ENCODE measurements around the gene HOXB5.

Gene HOXB5

GRCh38 chr17:48589831-48590606, 3.6 kb downstream of the HOXB5 start, which contains the start of gene HOXB3:
Gene HOXB3, minus strand, starts transcription at chr17:48590241. Its CDS starts 37,767 bp downstream, at chr17:48552474.
- DNase-seq (ENCODE audit: low read depth, low spot score): peak; percentile 65

- peak; percentile 50 for DNase-seq (ENCODE audit: low read depth, low spot score)
These were observed 4.3 kb downstream of the HOXB5 start for GRCh38 chr17:48589060-48589830.

- DNase-seq (ENCODE audit: low read depth, low spot score): no peak
These were observed 5.1 kb downstream of the HOXB5 start for GRCh38 chr17:48588528-48588927.

DNA sequence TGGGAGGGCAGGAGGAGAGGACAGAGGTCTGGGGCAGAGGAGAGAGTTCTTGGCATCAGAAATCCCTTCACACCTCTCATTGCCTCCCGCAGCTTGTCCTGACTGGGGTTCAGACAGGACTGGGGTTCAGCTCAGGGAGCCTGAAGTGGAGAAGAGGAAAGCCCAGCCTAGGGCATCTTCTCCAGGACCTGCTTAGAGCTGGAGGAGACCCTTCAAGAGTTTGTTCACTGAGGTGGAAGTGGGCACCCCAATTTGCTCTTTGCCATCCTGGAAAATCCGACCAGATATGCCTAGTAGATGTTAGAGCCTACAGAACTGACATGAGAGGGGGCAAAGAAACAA, 5.5 kb downstream of the HOXB5 start:
- no peak for DNase-seq (ENCODE audit: low read depth, low spot score)

DNA sequence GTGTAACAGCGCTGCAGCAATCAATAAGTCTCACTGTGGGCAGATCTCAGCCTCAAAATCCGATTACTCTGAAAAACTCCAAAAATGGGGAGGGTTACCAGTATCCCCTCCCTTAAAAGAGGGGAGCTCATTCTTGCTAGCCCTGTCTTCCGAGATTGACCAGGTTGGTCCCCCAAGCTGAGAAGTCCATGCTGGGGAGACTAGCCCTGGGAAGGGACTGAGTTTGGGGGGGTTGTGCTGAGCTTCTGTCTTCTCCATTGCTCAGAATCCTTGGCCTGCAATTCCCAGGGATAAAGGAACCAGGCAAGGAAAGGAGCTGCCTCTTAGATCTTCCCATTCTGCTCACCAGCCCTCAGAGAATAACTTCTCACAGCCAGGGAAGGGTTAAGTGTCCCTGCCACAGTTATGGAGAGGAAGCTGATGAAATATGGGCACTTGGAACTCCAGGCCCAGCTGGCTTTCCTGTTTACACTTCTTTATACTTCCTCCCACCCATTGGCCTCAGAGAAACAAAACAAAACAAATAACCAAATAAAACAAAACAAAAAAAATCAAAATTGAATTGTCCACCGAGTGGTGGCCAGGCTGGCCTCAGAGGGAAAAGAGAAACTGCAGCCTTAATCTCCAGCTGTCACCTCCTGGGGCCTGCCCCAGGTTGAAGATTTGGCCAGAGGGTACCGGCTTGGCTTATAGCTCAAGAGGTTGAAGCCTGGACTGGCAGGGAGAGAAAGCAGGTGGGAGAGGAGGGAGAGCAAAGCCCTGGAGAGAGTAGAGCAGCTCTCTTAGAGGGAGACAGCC, 6.1 kb downstream of the HOXB5 start:
- DNase-seq (ENCODE audit: low read depth, low spot score): no peak

DNA sequence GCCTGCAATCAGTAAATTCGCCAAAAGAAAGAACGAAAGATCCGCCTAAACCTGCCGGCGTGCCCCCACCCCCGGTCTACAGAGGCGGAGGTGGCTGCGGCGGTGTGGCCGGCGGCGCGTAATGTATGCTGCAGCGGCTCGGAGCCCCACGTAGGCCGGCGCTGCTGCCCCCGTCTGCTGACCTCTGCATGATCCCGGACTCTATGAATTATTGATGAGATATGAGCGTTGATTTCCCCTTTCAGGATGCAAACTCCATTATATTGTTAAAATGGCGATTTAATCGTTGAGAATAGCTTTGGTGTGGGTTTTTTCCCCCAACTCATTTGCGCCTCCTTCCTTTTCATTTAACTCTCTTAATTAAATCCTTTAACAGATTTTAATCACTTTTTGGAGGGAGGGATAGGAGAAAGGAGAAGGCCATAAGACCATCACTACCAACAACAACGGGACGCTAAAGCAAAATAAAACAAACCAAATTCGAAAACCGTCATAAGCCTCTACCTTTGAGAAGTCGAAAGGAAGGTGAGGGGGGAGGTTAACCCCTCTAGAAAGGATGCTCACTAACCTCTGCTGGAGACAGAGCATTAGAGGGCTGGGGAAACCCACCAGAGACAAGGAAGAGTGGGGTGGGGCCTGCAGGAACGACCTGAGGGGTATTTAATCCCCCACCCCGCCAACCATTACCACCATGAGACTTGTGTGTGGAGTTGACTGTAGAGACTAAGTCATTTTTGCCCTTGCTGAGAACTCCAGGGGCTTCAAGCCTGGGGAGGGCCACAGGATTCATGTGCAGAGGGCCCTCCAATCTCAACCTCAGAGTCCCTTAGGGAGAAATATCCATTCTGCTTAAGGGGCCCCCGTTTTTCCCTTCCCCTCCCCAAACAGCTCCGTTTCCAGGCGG, 7.0 kb downstream of the HOXB5 start:
- DNase-seq (ENCODE audit: low read depth, low spot score): no peak

- no peak for DNase-seq (ENCODE audit: low read depth, low spot score)
These were observed 9.3 kb downstream of the HOXB5 start for GRCh38 chr17:48584223-48584741.

- DNase-seq (ENCODE audit: low read depth, low spot score): no peak
These were observed 9.8 kb downstream of the HOXB5 start for GRCh38 chr17:48583708-48584222.

- no peak for DNase-seq (ENCODE audit: low read depth, low spot score)
These were observed 10.9 kb downstream of the HOXB5 start for GRCh38 chr17:48582750-48583069.

DNA sequence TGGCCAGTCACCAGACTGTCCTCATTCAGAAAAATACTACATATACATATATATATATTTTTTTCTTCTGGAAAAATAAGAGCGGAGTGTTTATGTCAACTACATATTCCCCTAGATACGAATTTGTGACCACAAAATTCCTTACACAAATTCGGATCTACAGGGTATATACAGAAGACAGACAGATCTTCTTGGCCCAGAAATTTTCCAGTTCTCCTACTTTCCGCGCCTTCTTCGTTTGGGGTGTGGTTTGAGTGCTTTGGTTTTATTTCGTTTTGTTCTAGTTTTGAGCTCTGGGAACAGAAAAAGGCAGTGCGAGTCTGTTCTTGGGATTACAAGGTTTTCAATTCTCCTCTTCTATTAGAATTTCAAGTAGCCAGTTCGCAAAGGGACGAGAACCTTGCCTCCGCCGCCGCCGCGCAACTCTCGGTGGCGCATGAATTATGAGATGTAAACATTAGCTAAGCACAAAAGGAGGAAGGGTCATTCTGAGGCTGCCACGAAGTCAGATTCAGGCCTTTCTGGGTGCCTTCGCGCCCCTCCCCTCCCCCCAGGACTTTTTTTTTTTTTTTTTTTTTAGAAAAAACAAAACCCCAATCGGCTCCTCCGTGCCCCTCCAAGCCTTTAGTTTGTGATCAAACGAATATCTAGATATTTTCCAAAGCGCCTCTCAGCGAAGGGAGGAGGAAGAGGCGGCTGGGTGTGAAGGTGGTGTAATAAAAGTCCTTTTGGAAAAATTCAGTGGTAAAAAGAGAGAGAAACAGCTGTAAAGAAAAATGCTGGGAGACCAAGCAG, 13.6 kb downstream of the HOXB5 start:
- DNase-seq (ENCODE audit: low read depth, low spot score): no peak

DNA sequence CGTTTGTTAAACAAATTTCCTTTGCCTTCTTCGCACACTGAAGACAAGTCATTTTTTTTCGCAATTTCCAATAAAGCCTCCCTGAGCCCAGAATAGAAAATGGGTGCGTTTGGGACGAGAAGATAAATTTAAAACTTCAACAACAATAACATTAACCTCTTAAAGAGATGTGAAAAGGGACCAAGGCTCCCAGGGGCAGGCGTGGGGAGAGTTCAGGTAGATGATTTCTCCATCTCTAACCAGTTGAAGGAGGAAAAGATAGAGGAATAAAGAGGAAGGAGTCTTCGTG, 14.2 kb downstream of the HOXB5 start:
- no peak for DNase-seq (ENCODE audit: low read depth, low spot score)

DNA sequence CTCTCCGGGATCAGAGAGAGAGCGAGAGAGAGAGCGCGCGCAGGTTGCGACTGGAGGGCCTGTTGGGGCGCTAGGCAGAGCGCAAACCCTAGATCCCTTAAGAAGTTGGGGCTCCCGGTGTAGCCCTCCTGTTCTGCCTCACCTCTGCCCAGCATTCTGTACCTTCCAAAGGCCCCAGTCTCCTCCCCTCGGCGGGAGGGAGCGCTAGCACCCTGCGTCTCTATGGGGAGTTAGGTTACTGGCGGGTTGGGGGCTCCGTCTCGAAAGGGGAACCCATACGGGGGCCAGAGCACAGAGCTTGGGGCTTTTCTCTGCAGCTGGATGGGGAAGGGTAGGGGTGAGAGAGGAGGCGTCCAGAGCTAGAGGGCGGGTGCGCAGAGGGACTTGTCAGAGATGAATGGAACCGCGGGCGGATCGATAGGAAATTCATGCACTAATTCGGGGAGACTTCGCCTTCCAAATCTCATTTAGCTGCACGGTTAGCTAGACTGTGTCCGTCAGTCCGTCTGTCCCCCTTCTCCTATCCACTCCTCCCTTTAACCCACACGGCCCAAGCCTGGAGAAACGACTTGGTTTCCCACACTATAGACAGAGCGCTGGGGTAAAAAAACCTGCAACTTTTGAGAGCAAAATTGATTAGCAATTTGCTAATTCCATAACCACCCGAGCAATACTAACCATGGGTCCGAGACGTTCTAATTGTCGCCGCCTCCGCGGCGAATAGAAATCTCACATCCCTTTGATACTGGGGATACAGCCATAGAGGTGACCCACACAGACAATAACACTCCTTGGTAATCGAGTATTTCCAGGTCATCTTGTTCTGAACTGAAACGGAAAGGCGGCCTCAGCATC, 14.7 kb downstream of the HOXB5 start:
- no peak for DNase-seq (ENCODE audit: low read depth, low spot score)

GRCh38 chr17:48577946-48578615, 15.5 kb downstream of the HOXB5 start, which contains the start of gene HOXB4:
Gene HOXB4, minus strand, starts transcription at chr17:48578350. Its CDS starts 31 bp downstream, at chr17:48578319.
- DNase-seq (ENCODE audit: low read depth, low spot score): peak; percentile 79

DNA sequence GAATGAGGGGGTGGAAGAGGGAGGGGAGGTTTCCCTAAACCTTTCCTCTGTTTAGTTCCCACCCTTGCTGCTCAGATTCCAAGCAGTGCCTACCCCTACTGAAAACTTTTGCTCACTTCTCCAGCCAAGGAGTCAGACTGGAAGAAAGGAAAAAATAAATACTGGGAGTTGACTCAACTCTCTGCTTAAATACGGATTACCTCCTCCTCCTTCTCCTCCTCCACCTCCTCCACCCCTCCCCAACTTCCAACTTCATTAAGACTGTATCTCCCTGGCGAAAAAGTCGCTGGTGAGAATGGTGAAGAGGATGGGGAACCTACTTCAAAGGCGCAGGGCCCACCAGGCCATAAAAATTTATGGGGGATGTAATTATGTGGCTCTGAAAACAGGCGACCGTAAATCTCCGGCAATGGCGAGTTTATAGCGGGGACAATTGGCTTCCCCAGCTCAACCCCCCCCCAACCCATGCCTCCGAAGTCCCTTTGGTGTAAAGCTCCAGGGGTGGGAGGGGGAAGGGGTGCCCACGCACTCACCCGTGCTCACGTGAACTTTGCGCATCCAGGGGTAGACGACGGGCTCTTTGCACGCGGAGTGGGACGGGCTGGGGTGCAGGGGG, 16.1 kb downstream of the HOXB5 start:
- DNase-seq (ENCODE audit: low read depth, low spot score): no peak

DNA sequence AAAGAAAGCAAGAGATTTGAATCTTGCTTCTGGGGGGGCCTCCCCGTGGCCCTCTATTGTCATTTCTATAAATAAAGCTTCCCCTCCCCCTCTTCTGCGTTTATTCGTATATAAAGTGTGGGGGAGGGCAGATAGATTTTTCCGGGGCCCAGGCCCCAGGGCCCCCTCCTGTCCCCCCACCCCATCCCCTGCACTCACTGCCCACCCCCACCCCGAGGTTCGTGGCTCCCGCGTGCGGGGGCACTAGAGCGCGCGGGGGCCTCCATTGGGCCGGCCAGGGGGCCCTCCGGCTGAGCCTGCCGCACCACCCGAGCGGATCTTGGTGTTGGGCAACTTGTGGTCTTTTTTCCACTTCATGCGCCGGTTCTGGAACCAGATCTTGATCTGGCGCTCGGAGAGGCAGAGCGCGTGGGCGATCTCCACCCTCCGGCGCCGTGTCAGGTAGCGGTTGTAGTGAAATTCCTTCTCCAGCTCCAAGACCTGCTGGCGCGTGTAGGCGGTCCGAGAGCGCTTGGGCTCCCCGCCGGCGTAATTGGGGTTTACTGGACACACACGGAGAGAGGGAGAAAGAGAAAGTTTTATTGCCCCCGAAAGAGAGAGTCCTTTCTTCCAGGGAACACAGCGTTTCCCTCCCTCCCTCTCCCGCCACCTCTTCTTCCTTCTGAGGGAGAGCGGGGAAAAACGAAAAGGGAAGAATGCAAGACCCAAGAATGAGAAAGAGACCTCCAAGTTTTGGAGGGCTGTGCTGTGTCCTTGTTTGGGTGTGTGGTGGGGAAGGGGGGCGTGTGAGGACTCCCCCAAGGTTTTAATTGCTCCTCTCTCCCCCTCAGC, 16.9 kb downstream of the HOXB5 start:
- DNase-seq (ENCODE audit: low read depth, low spot score): peak; percentile 88

GRCh38 chr17:48575673-48576478, 17.7 kb downstream of the HOXB5 start:
- no peak for DNase-seq (ENCODE audit: low read depth, low spot score)

Measured in ELF-1 (cell line).